ENCODE results near the gene ZNF771. TPM values are rescaled to one million over a fixed set of nuclear protein-coding genes. Genes with fewer than 3 reads are reported as not detected.

ZNF771 gene
- 7.9 and 8.4 TPM in 2 replicates for total RNA-seq

GRCh38 chr16:30407102-30407803, at the start of gene ZNF771:
ZNF771 (plus strand) TSS chr16:30407606; CDS start chr16:30408054, 448 bp downstream.
- DNase-seq (ENCODE audit: low read depth, low spot score), result peak; percentile 54

GRCh38 chr16:30357715-30358576, 49.5 kb upstream of the ZNF771 start:
- DNase-seq (ENCODE audit: low read depth, low spot score), result no peak

- no peak for DNase-seq (ENCODE audit: low read depth, low spot score)
Measured at GRCh38 chr16:30358577-30358936, 48.8 kb upstream of the ZNF771 start.

- no peak for DNase-seq (ENCODE audit: low read depth, low spot score)
Measured at GRCh38 chr16:30358990-30359870, 48.2 kb upstream of the ZNF771 start.

GRCh38 chr16:30359871-30360170, 47.6 kb upstream of the ZNF771 start:
- DNase-seq (ENCODE audit: low read depth, low spot score), result no peak

GRCh38 chr16:30361180-30361579, 46.2 kb upstream of the ZNF771 start:
- DNase-seq (ENCODE audit: low read depth, low spot score), result no peak

- no peak for DNase-seq (ENCODE audit: low read depth, low spot score)
Measured at GRCh38 chr16:30365200-30365599, 42.2 kb upstream of the ZNF771 start.

- no peak for DNase-seq (ENCODE audit: low read depth, low spot score)
Measured at GRCh38 chr16:30366511-30366910, 40.9 kb upstream of the ZNF771 start.

GRCh38 chr16:30367349-30368009, 39.9 kb upstream of the ZNF771 start:
- DNase-seq (ENCODE audit: low read depth, low spot score), result no peak

GRCh38 chr16:30368122-30368791, 39.1 kb upstream of the ZNF771 start:
- DNase-seq (ENCODE audit: low read depth, low spot score), result no peak

GRCh38 chr16:30368792-30369090, 38.7 kb upstream of the ZNF771 start:
- no peak for DNase-seq (ENCODE audit: low read depth, low spot score)

- DNase-seq (ENCODE audit: low read depth, low spot score), result no peak
Measured at GRCh38 chr16:30369091-30369937, 38.1 kb upstream of the ZNF771 start.

- DNase-seq (ENCODE audit: low read depth, low spot score), result no peak
Measured at GRCh38 chr16:30369938-30370455, 37.4 kb upstream of the ZNF771 start.

- DNase-seq (ENCODE audit: low read depth, low spot score), result peak; percentile 100
Measured at GRCh38 chr16:30370456-30371247, 36.8 kb upstream of the ZNF771 start, which contains the start of gene TBC1D10B. TBC1D10B (minus strand) TSS chr16:30370494; CDS start chr16:30370183, 311 bp downstream.

GRCh38 chr16:30371248-30371816, 36.1 kb upstream of the ZNF771 start:
- DNase-seq (ENCODE audit: low read depth, low spot score), result no peak

- DNase-seq (ENCODE audit: low read depth, low spot score), result no peak
Measured at GRCh38 chr16:30372038-30372712, 35.2 kb upstream of the ZNF771 start.

- DNase-seq (ENCODE audit: low read depth, low spot score), result no peak
Measured at GRCh38 chr16:30372725-30373124, 34.7 kb upstream of the ZNF771 start.

GRCh38 chr16:30374538-30374937, 32.9 kb upstream of the ZNF771 start, which contains the start of gene MYL11:
MYL11 (plus strand) TSS chr16:30374802; CDS start chr16:30374858, 56 bp downstream.
- no peak for DNase-seq (ENCODE audit: low read depth, low spot score)

All from pulmonary artery endothelial cell (primary cell).